SU-DHL-6 (cell line): ENCODE data around the gene PSEN2.

Experiments used
- EZH2phosphoT487 ChIP-seq: fragments of 200-600 bp; sonication (generic), shearing (Covaris generic); conservative IDR thresholded peaks from 2 replicates; pipeline ENCODE4 v1.6.1; 2018; ENCODE audit warnings: mild to moderate bottlenecking, antibody characterized with exemption, low read length, moderate library complexity, mixed read lengths
- TF ChIP-seq, protein P1 (sequence below): fragments of 200-600 bp; sonication (generic); IDR thresholded peaks from one replicate; pipeline ENCODE4 v1.5.1; 2017; ENCODE audit warnings: antibody characterized with exemption, mild to moderate bottlenecking, low read length, moderate library complexity; ENCODE audit not compliant: insufficient read depth, poor library complexity, severe bottlenecking

DNA sequence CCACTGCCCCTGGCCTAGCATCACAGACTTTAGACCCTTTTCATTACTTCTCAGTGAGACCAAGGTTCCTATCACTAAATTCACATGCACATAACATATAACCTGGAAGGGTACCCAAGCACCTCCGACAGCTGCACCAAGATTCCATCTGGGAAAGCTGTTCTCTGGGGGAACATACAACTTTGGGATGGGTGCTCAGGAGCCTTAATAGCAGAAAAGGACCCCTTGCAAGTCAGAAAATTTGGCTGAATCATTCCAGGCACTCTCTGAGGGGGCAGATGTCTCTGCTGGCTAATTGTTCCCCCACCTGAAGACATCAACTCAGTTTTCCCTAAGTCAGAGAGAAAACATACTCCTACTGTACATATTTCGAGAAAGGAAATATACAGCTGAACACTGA lies 41.3 kb upstream of the PSEN2 start:
- TF ChIP-seq, protein P1, sequence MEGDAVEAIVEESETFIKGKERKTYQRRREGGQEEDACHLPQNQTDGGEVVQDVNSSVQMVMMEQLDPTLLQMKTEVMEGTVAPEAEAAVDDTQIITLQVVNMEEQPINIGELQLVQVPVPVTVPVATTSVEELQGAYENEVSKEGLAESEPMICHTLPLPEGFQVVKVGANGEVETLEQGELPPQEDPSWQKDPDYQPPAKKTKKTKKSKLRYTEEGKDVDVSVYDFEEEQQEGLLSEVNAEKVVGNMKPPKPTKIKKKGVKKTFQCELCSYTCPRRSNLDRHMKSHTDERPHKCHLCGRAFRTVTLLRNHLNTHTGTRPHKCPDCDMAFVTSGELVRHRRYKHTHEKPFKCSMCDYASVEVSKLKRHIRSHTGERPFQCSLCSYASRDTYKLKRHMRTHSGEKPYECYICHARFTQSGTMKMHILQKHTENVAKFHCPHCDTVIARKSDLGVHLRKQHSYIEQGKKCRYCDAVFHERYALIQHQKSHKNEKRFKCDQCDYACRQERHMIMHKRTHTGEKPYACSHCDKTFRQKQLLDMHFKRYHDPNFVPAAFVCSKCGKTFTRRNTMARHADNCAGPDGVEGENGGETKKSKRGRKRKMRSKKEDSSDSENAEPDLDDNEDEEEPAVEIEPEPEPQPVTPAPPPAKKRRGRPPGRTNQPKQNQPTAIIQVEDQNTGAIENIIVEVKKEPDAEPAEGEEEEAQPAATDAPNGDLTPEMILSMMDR = no peak
- TF ChIP-seq EZH2phosphoT487 = no peak
